Caco-2 (cell line): ENCODE data around the gene SIMC1. TPM values are rescaled to one million over a fixed set of nuclear protein-coding genes. Genes with fewer than 3 reads are reported as not detected.

Source experiments
- BruUV-seq: library from RNA; stranded (reverse); fragments of 400-500 nt; replicated peaks from 2 replicates; lab custom pipeline; 2021; lab: Mats Ljungman, UMichigan
- CTCF ChIA-PET: fragments of 300-600 bp; sonication (Branson Sonifier 250); formaldehyde crosslinking; loops from one replicate; lab custom pipeline; 2022; ENCODE audit warnings: antibody characterized with exemption; lab: Charles Lee
- POLR2A ChIA-PET: fragments of 300-600 bp; sonication (Branson Sonifier 250); formaldehyde crosslinking; loops from one replicate; lab custom pipeline; 2022; ENCODE audit warnings: antibody characterized with exemption; lab: Charles Lee
- DNase-seq, 2 experiments: peaks; one replicate each; pipeline versions ENCODE4 v3.0.0 to v3.0.0-alpha.2; 2020 to 2022
- H3K27me3 ChIP-seq: replicated peaks from 2 replicates; pipeline ENCODE4 v1.6.0; 2011; ENCODE audit warnings: low read length; ENCODE audit not compliant: control insufficient read depth, insufficient read depth
- H3K36me3 ChIP-seq: 2 replicates; pipeline ENCODE4 v1.5.1; 2011; ENCODE audit warnings: low read length; ENCODE audit not compliant: control insufficient read depth, insufficient read depth
- H3K4me1 ChIP-seq: fragments of 250-450 bp; sonication (Bioruptor Pico); 2 replicates; pipeline ENCODE4 v1.5.1; 2020; ENCODE audit warnings: mild to moderate bottlenecking
- H3K4me3 ChIP-seq: 2 replicates; pipeline ENCODE4 v1.5.1; 2011; ENCODE audit warnings: low read depth, mild to moderate bottlenecking, control low read depth, low read length
- H3K9me3 ChIP-seq: fragments of 250-450 bp; sonication (Bioruptor Pico); 2 replicates; pipeline ENCODE4 v1.5.1; 2020; ENCODE audit warnings: mild to moderate bottlenecking, moderate library complexity
- H3K27ac Mint-ChIP-seq: one replicate; pipeline ENCODE4 v1.8.0; 2022; ENCODE audit warnings: mixed read lengths; ENCODE audit not compliant: unreplicated experiment
- H3K27me3 Mint-ChIP-seq: one replicate; pipeline ENCODE4 v1.8.0; 2022; ENCODE audit warnings: mixed read lengths; ENCODE audit not compliant: insufficient read depth, unreplicated experiment
- H3K36me3 Mint-ChIP-seq: one replicate; pipeline ENCODE4 v1.8.0; 2022; ENCODE audit warnings: mild to moderate bottlenecking, mixed read lengths; ENCODE audit not compliant: insufficient read depth, unreplicated experiment
- H3K4me1 Mint-ChIP-seq: one replicate; pipeline ENCODE4 v1.8.0; 2022; ENCODE audit warnings: low read depth, mixed read lengths; ENCODE audit not compliant: unreplicated experiment
- H3K4me3 Mint-ChIP-seq: one replicate; pipeline ENCODE4 v1.8.0; 2022; ENCODE audit warnings: mild to moderate bottlenecking, moderate library complexity, mixed read lengths; ENCODE audit not compliant: unreplicated experiment
- H3K9me3 Mint-ChIP-seq: one replicate; pipeline ENCODE4 v1.8.0; 2022; ENCODE audit warnings: mixed read lengths; ENCODE audit not compliant: unreplicated experiment
- CTCF ChIP-seq, 2 experiments: fragments of 200-600 bp in 1 of 2; IDR thresholded peaks; 1 replicate in 1 of 2; 2 replicates in 1 of 2; pipeline versions ENCODE4 v1.5.1 to v1.8.0; 2011 to 2022; ENCODE audit warnings: antibody characterized with exemption in 1 of 2, control low read depth in 1 of 2, inconsistent platforms in 1 of 2, low read depth in 1 of 2, low read length in 1 of 2, mild to moderate bottlenecking in 1 of 2, moderate library complexity in 1 of 2; ENCODE audit not compliant: insufficient read depth in 1 of 2, severe bottlenecking in 1 of 2, unreplicated experiment in 1 of 2
- intact Hi-C: fragments of 100-400 bp; cut with micrococcal nuclease; formaldehyde crosslinking; loops from one replicate; pipeline ENCODE4 v1.10.0; 2022; ENCODE audit not compliant: unreplicated experiment
- microRNA-seq: library from miRNA; unstranded; fragments of <30 nt; microRNA quantifications from one replicate; pipeline ENCODE4 v1.2.0, GENCODE V29; 2022
- total RNA-seq: library from RNA; stranded (reverse); gene quantifications from 2 replicates; pipeline ENCODE4 v1.2.3, GENCODE V29; 2022

Gene SIMC1
- total RNA-seq, 1 experiment from 2014 or later, result 42.3 TPM

DNA sequence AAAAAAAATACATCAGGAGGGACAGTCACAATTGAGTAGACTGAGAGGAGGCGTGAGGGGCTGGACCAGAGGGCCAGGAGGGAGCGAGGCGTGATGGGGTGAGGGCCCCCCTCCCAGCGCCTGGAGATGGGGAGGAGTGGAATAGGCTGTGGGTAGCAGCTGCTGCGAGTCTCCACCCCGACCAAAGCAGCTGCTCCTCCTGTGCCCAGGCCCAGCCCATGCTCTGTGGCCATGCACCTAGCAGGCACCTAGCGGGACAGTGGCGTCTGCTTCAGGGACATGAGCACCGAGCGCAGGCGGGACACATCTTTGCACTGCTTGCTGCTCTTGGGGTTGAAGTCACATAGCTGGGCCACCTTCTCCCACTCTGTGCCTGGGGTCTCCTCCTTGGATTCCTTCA lies 154.3 kb downstream of the SIMC1 start:
- Histone ChIP-seq H3K36me3 (no peaks in the 10 kb centered on the region; the same call in 1 of the 2 replicates), H3K9me3 (no peaks in the 10 kb centered on the region), H3K27me3 (no peaks in the 10 kb centered on the region), H3K4me1 (no peaks in the 10 kb centered on the region), H3K4me3 (no peak overlapping the region)
- CTCF ChIA-PET, result no interaction called here
- no TSS peak for BruUV-seq
- DNase-seq, result no peak
- Mint-ChIP-seq H3K4me1 (no peaks in the 10 kb centered on the region), H3K27me3 (no peaks in the 10 kb centered on the region), H3K27ac (no peak overlapping the region), H3K4me3 (no peak overlapping the region), H3K36me3 (peaks cover 37% of the 10 kb centered on the region), H3K9me3 (no peaks in the 10 kb centered on the region)
- POLR2A ChIA-PET, result no interaction called here
- TF ChIP-seq CTCF (IDR thresholded peaks at IDR 0.05; ENCODE audit: insufficient read depth in 1 of 2, low read depth in 1 of 2, low read length in 1 of 2, severe bottlenecking in 1 of 2, unreplicated experiment in 1 of 2), result no peak
- intact Hi-C loops, result no loop called here

DNA sequence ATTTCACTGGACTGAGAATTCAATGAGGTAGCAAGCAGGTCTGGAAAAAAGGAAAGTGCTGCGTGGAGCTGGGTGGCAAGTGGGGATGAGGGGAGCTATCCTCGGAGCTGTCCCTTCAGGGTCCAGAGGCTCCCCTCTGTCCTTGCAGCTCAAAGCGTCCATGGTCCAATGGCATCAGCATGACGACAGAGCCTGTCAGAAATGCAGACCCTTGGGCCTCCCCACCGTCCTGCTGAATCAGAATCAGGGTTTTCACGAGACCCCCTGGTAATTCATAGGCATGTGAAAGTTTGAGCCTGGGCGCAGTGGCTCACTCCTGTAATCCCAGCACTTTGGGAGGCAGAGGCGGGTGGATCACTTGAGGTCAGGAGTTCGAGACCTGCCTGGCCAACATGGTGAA lies 155.9 kb downstream of the SIMC1 start:
- no peaks in the 10 kb centered on the region for H3K9me3 Mint-ChIP-seq
- no peaks in the 10 kb centered on the region; the same call in 1 of the 2 replicates for H3K36me3 ChIP-seq
- H3K27ac Mint-ChIP-seq, result no peak overlapping the region
- no peaks in the 10 kb centered on the region for H3K9me3 ChIP-seq
- H3K27me3 ChIP-seq, result no peaks in the 10 kb centered on the region
- H3K4me1 ChIP-seq, result no peaks in the 10 kb centered on the region
- intact Hi-C loops, result no loop called here
- H3K36me3 Mint-ChIP-seq, result peaks cover 21% of the 10 kb centered on the region
- H3K4me3 ChIP-seq, result no peak overlapping the region
- TF ChIP-seq CTCF (IDR thresholded peaks at IDR 0.05; ENCODE audit: insufficient read depth in 1 of 2, low read depth in 1 of 2, low read length in 1 of 2, severe bottlenecking in 1 of 2, unreplicated experiment in 1 of 2), result no peak
- H3K4me1 Mint-ChIP-seq, result no peaks in the 10 kb centered on the region
- H3K4me3 Mint-ChIP-seq, result no peak overlapping the region
- DNase-seq, result no peak
- CTCF ChIA-PET, result no interaction called here
- POLR2A ChIA-PET, result no interaction called here
- BruUV-seq, result no TSS peak
- H3K27me3 Mint-ChIP-seq, result no peaks in the 10 kb centered on the region

GRCh38 chr5:176394881-176395675 lies 156.9 kb downstream of the SIMC1 start:
- Histone ChIP-seq H3K9me3 (no peaks in the 10 kb centered on the region), H3K27me3 (no peaks in the 10 kb centered on the region), H3K4me1 (no peaks in the 10 kb centered on the region), H3K36me3 (no peaks in the 10 kb centered on the region; the same call in 1 of the 2 replicates), H3K4me3 (no peak overlapping the region)
- no peak for DNase-seq
- intact Hi-C loops, result no loop called here
- ChIA-PET CTCF (no interaction called here), POLR2A (no interaction called here)
- Mint-ChIP-seq H3K27ac (no peak overlapping the region), H3K4me3 (no peak overlapping the region), H3K36me3 (peaks cover 17% of the 10 kb centered on the region), H3K9me3 (no peaks in the 10 kb centered on the region), H3K27me3 (no peaks in the 10 kb centered on the region), H3K4me1 (no peaks in the 10 kb centered on the region)
- BruUV-seq, result no TSS peak
- TF ChIP-seq CTCF (IDR thresholded peaks at IDR 0.05; ENCODE audit: insufficient read depth in 1 of 2, low read depth in 1 of 2, low read length in 1 of 2, severe bottlenecking in 1 of 2, unreplicated experiment in 1 of 2), result no peak

Small RNAs within 50 kb of the gene (microRNA-seq; reads per million reads assigned to microRNA genes)
- not detected for gene MIR1271

Other genes with a start within 250 kb of the SIMC1 start
- 119 and 123 TPM in 2 replicates for gene KIAA1191, start 123.3 kb downstream of the SIMC1 start, total RNA-seq
- gene ARL10, start 127.1 kb downstream of the SIMC1 start, total RNA-seq, result 2.1 and 2.3 TPM in 2 replicates
- 48.0 and 56.4 TPM in 2 replicates for gene NOP16, start 150.2 kb downstream of the SIMC1 start, total RNA-seq
- 110 and 118 TPM in 2 replicates for gene HIGD2A, start 150.3 kb downstream of the SIMC1 start, total RNA-seq
- 78.9 and 80.0 TPM in 2 replicates for gene CLTB, start 178.1 kb downstream of the SIMC1 start, total RNA-seq
- 55.5 and 57.9 TPM in 2 replicates for gene FAF2, start 210.0 kb downstream of the SIMC1 start, total RNA-seq